ENCODE data around the gene PRKCA. TPM values are rescaled to one million over a fixed set of nuclear protein-coding genes. Genes with fewer than 3 reads are reported as not detected.

The PRKCA gene
- total and polyA plus RNA-seq, 12 donors: 1.6 to 27.6 (median 10.5) TPM

GRCh38 chr17:66299711-66300110 is 2.7 kb upstream of the PRKCA start:
- Histone ChIP-seq H3K27ac (no peak overlapping the region), H3K36me3 (no peaks in the 10 kb centered on the region), H3K27me3 (peaks cover 0 to 22% (median 0%) of the 10 kb centered on the region in 7 donors), H3K9me3 (no peaks in the 10 kb centered on the region), H3K4me3 (no peak overlapping the region), H3K4me1 (peaks cover 0 to 28% (median 17%) of the 10 kb centered on the region in 9 donors)
- 94 to 95% methylated on average over 4 of the region's 4 CpGs for WGBS, 2 donors
- ATAC-seq (no peak), DNase-seq (no peak)
- no peak for TF ChIP-seq CTCF (IDR thresholded peaks at IDR 0.05)
- intact Hi-C loops (cut with DNase I): loop anchor here in 2 of 10 donors (5.0 to 10.0 kb wide), 2 partner anchors 243 to 265 kb away; no protein-coding TSS in a partner anchor

- DNase-seq: no peak
- no peak overlapping the region for H3K4me3 ChIP-seq
- 73 to 83% methylated on average over 8 of the region's 8 CpGs for WGBS, 2 donors
- H3K9me3 ChIP-seq: no peaks in the 10 kb centered on the region
- H3K36me3 ChIP-seq: no peaks in the 10 kb centered on the region
- intact Hi-C loops (cut with DNase I): loop anchor here in 2 of 10 donors (5.0 to 10.0 kb wide), 2 partner anchors 241 to 264 kb away; no protein-coding TSS in a partner anchor
- peaks cover 0 to 22% (median 0%) of the 10 kb centered on the region in 7 donors for H3K27me3 ChIP-seq
- H3K4me1 ChIP-seq: peaks cover 0 to 38% (median 17%) of the 10 kb centered on the region in 9 donors
- no peak overlapping the region for H3K27ac ChIP-seq
- no peak for TF ChIP-seq CTCF (IDR thresholded peaks at IDR 0.05)
- no peak for ATAC-seq
Observed at GRCh38 chr17:66300956-66301355, 1.5 kb upstream of the PRKCA start.

- Histone ChIP-seq H3K4me1 (peaks cover 0 to 40% (median 17%) of the 10 kb centered on the region in 9 donors), H3K9me3 (no peaks in the 10 kb centered on the region), H3K27ac (peak overlapping the region in 7 of 10 donors; percentile 65 to 84 (median 72)), H3K36me3 (no peaks in the 10 kb centered on the region), H3K4me3 (peak overlapping the region; percentile 40 to 97 (median 78)), H3K27me3 (peaks cover 0 to 22% (median 0%) of the 10 kb centered on the region in 7 donors)
- ATAC-seq (no peak), DNase-seq (no peak)
- WGBS, 2 donors: 28 to 40% methylated on average over 14 of the region's 14 CpGs
- no peak for TF ChIP-seq CTCF (IDR thresholded peaks at IDR 0.05)
- intact Hi-C loops (cut with DNase I): loop anchor here in 2 of 10 donors (5.0 to 10.0 kb wide), 2 partner anchors 241 to 263 kb away; no protein-coding TSS in a partner anchor
Observed at GRCh38 chr17:66301367-66301863, 998 bp upstream of the PRKCA start.

- Histone ChIP-seq H3K4me3 (peak overlapping the region; percentile 67 to 97 (median 81)), H3K27me3 (peaks cover 0 to 18% (median 0%) of the 10 kb centered on the region in 7 donors), H3K27ac (peak overlapping the region; percentile 30 to 87 (median 75)), H3K36me3 (no peaks in the 10 kb centered on the region), H3K4me1 (peaks cover 0 to 40% (median 17%) of the 10 kb centered on the region in 9 donors), H3K9me3 (no peaks in the 10 kb centered on the region)
- peak; percentile 54 to 89 (median 74) for ATAC-seq
- peak; percentile 59 to 67 for DNase-seq
- WGBS, 2 donors: 0 to 1% methylated on average over 77 to 91 of the region's 91 CpGs
- intact Hi-C loops (cut with DNase I): loop anchor here in 2 of 10 donors (5.0 to 10.0 kb wide), 2 partner anchors 239 to 262 kb away; no protein-coding TSS in a partner anchor
- no peak for TF ChIP-seq CTCF (IDR thresholded peaks at IDR 0.05)
Observed at GRCh38 chr17:66302761-66303626, 581 bp downstream of the PRKCA start.

Measured in heart right ventricle (tissue), 16 donors.